Endothelial cell of umbilical vein (primary cell): Measurements from ENCODE around the gene RABGGTB. TPM values are rescaled to one million over a fixed set of nuclear protein-coding genes. Genes with fewer than 3 reads are reported as not detected.
"Not testable (repeated sequence)": the region's sequence is repeated elsewhere in the genome, so short reads cannot be mapped to it uniquely, and the experiment has no call there.

Experiments
- BruUV-seq: library from RNA; stranded (reverse); fragments of 400-500 nt; replicated peaks from 2 replicates; lab custom pipeline; 2021; lab: Mats Ljungman, UMichigan
- CTCF ChIA-PET: fragments of 300-600, 350-600 bp; sonication (Branson Sonifier 250); formaldehyde crosslinking; loops from one replicate; lab custom pipeline; 2021; ENCODE audit warnings: antibody characterized with exemption, inconsistent platforms; lab: Charles Lee
- POLR2A ChIA-PET: fragments of 300-600, 350-600 bp; sonication (Branson Sonifier 250); formaldehyde crosslinking; loops from one replicate; lab custom pipeline; 2021; ENCODE audit warnings: antibody characterized with exemption, inconsistent platforms; lab: Charles Lee
- DNase-seq: peaks from one replicate; pipeline ENCODE4 v3.0.0-alpha.2; 2011; ENCODE audit warnings: low read depth, low spot score
- FAIRE-seq: peaks from 2 replicates; lab custom pipeline; 2011; peaks lifted over from hg19 to GRCh38; lab: Jason Lieb, UNC
- H2AFZ ChIP-seq: 2 replicates; pipeline ENCODE4 v1.6.0; 2012; ENCODE audit warnings: low read depth, low read length, control low read depth, inconsistent platforms
- H3K27ac ChIP-seq: 2 replicates; pipeline ENCODE4 v1.5.1; 2011; ENCODE audit warnings: low read depth, mild to moderate bottlenecking, control low read depth, low read length, moderate library complexity; ENCODE audit not compliant: insufficient read depth
- H3K27me3 ChIP-seq, 2 experiments: 2 replicates each; pipeline versions ENCODE4 v1.6.0 to v1.6.1; 2011; ENCODE audit warnings: low read length in 2 of 2, mixed read lengths in 1 of 2; ENCODE audit not compliant: control insufficient read depth in 2 of 2, insufficient read depth in 2 of 2
- H3K36me3 ChIP-seq, 2 experiments: 2 replicates in 1 of 2; 3 replicates in 1 of 2; pipeline ENCODE4 v1.5.1; 2011; ENCODE audit warnings: low read length in 2 of 2, mild to moderate bottlenecking in 1 of 2, moderate library complexity in 1 of 2; ENCODE audit not compliant: control insufficient read depth in 2 of 2, insufficient read depth in 2 of 2; ENCODE audit errors: extremely low read depth in 1 of 2
- H3K4me1 ChIP-seq: 3 replicates; pipeline ENCODE4 v1.5.1; 2011; ENCODE audit warnings: mild to moderate bottlenecking, low read length; ENCODE audit not compliant: control insufficient read depth, insufficient read depth; ENCODE audit errors: extremely low read depth
- H3K4me2 ChIP-seq: 2 replicates; pipeline ENCODE4 v1.6.1; 2011; ENCODE audit warnings: low read length, control low read depth, mixed read lengths; ENCODE audit not compliant: insufficient read depth
- H3K4me3 ChIP-seq, 3 experiments: fragments of 200-600 bp in 1 of 3; sonication (generic), shearing (Covaris generic) in 1 of 3; replicated peaks in 1 of 3; 2 replicates each; pipeline ENCODE4 v1.5.1; 2011 to 2016; ENCODE audit warnings: control low read depth in 3 of 3, low read length in 3 of 3, mild to moderate bottlenecking in 2 of 3, inconsistent platforms in 1 of 3, low read depth in 1 of 3, moderate library complexity in 1 of 3; ENCODE audit not compliant: insufficient read depth in 1 of 3
- H3K79me2 ChIP-seq: 2 replicates; pipeline ENCODE4 v1.6.0; 2012; ENCODE audit warnings: low read length, inconsistent platforms; ENCODE audit not compliant: control insufficient read depth, insufficient read depth
- H3K9ac ChIP-seq: replicated peaks from 2 replicates; pipeline ENCODE3; 2011; ENCODE audit warnings: low read length, control low read depth; ENCODE audit not compliant: insufficient read depth; ENCODE audit errors: extremely low read depth
- H3K9me1 ChIP-seq: replicated peaks from 3 replicates; pipeline ENCODE4 v1.6.0; 2011; ENCODE audit warnings: mild to moderate bottlenecking, low read length; ENCODE audit not compliant: control insufficient read depth, insufficient read depth; ENCODE audit errors: extremely low read depth
- H3K9me3 ChIP-seq: replicated peaks from 2 replicates; pipeline ENCODE4 v1.5.1; 2012; ENCODE audit warnings: low read length, inconsistent platforms; ENCODE audit not compliant: control insufficient read depth, insufficient read depth
- H4K20me1 ChIP-seq: replicated peaks from 2 replicates; pipeline ENCODE3; 2011; ENCODE audit warnings: mild to moderate bottlenecking, low read length; ENCODE audit not compliant: control insufficient read depth, insufficient read depth; ENCODE audit errors: extremely low read depth
- EZH2 ChIP-seq: IDR thresholded peaks from 2 replicates; pipeline ENCODE4 v1.6.1; 2012; ENCODE audit warnings: borderline replicate concordance, low read depth, mild to moderate bottlenecking, moderate library complexity, low read length, inconsistent platforms; ENCODE audit not compliant: severe bottlenecking
- GATA2 ChIP-seq: IDR thresholded peaks from 2 replicates; pipeline ENCODE4 v1.7.0; 2011; ENCODE audit warnings: low read depth, mild to moderate bottlenecking, moderate library complexity, mixed read lengths, low read length; ENCODE audit not compliant: insufficient read length, insufficient read depth
- MAX ChIP-seq: IDR thresholded peaks from 2 replicates; pipeline ENCODE4 v1.6.1; 2011; ENCODE audit not compliant: insufficient read depth, insufficient read length
- POLR2A ChIP-seq: IDR thresholded peaks from 2 replicates; pipeline ENCODE4 v1.6.1; 2012; ENCODE audit warnings: low read depth, mild to moderate bottlenecking, control low read depth, low read length
- dilution Hi-C: fragments of 300-500 bp; cut with MboI; formaldehyde crosslinking; loops from one replicate; pipeline ENCODE4 v1.15.0; 2019; ENCODE audit warnings: low sequenced_read_pairs; ENCODE audit not compliant: extremely low pct_ligation_motif_present
- intact Hi-C: fragments of 100-400 bp; cut with micrococcal nuclease; formaldehyde crosslinking; loops from one replicate; pipeline ENCODE4 v1.10.0; 2022
- polyA plus RNA-seq, 4 experiments: library from polyadenylated mRNA; depleted of rRNA in 3 of 4; stranded (reverse) in 3 of 4; unstranded in 1 of 4; fragments of >200 nt; gene quantifications; 2 replicates each; pipeline versions ENCODE4 v1.2.1 to v1.2.3, GENCODE V29; 2011 to 2012; ENCODE audit warnings: missing spikeins in 1 of 4
- total RNA-seq: library from RNA; stranded (reverse); gene quantifications from 2 replicates; pipeline ENCODE4 v1.2.3, GENCODE V29; 2021
- TF ChIP-seq, protein P1 (sequence below), 2 donors: IDR thresholded peaks; 1 replicate in 1 of 2; 2 replicates in 1 of 2; pipeline ENCODE4 v1.5.1; 2011; ENCODE audit warnings: low read length in 2 of 2, mild to moderate bottlenecking in 2 of 2, moderate library complexity in 2 of 2, control low read depth in 1 of 2, inconsistent platforms in 1 of 2, low read depth in 1 of 2; ENCODE audit not compliant: insufficient read depth in 1 of 2; ENCODE audit errors: extremely low read depth in 1 of 2

The RABGGTB gene
- total and polyA plus RNA-seq, 2 donors (not counting 3 experiments of a cell fraction or from before 2014, with no cell fraction given) = 78.2 to 114 TPM

- TF ChIP-seq, protein P1, sequence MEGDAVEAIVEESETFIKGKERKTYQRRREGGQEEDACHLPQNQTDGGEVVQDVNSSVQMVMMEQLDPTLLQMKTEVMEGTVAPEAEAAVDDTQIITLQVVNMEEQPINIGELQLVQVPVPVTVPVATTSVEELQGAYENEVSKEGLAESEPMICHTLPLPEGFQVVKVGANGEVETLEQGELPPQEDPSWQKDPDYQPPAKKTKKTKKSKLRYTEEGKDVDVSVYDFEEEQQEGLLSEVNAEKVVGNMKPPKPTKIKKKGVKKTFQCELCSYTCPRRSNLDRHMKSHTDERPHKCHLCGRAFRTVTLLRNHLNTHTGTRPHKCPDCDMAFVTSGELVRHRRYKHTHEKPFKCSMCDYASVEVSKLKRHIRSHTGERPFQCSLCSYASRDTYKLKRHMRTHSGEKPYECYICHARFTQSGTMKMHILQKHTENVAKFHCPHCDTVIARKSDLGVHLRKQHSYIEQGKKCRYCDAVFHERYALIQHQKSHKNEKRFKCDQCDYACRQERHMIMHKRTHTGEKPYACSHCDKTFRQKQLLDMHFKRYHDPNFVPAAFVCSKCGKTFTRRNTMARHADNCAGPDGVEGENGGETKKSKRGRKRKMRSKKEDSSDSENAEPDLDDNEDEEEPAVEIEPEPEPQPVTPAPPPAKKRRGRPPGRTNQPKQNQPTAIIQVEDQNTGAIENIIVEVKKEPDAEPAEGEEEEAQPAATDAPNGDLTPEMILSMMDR (IDR thresholded peaks at IDR 0.05; ENCODE audit: extremely low read depth in 1 of 2, insufficient read depth in 1 of 2, low read depth in 1 of 2, low read length in 2 of 2) = no peak
- no peak for TF ChIP-seq EZH2
- no peak for TF ChIP-seq GATA2
- no peak for TF ChIP-seq POLR2A
- TF ChIP-seq MAX = no peak
- no peak overlapping the region for H3K4me2 ChIP-seq
- no peaks in the 10 kb centered on the region for H3K9me1 ChIP-seq
- no peaks in the 10 kb centered on the region for H3K36me3 ChIP-seq
- no peaks in the 10 kb centered on the region for H3K9me3 ChIP-seq
- intact Hi-C loops (no loop called here), dilution Hi-C loops (no loop called here)
- CTCF ChIA-PET = no interaction called here
- H3K79me2 ChIP-seq = no peaks in the 10 kb centered on the region
- no peak overlapping the region for H3K9ac ChIP-seq
- no TSS peak for BruUV-seq
- no peak overlapping the region for H3K4me3 ChIP-seq
- POLR2A ChIA-PET = no interaction called here
- no peak for DNase-seq
- H3K27me3 ChIP-seq = no peaks in the 10 kb centered on the region
- peaks cover 9% of the 10 kb centered on the region for H3K4me1 ChIP-seq
- H4K20me1 ChIP-seq = no peaks in the 10 kb centered on the region
- no peak for FAIRE-seq
- H3K27ac ChIP-seq = no peak overlapping the region
- no peak overlapping the region for H2AFZ ChIP-seq
These were observed 22.9 kb downstream of the RABGGTB start for GRCh38 chr1:75808921-75809320.

- intact Hi-C loops, H3K27ac ChIP-seq, POLR2A ChIA-PET, H3K9me3 ChIP-seq, H3K79me2 ChIP-seq, BruUV-seq, H3K9ac ChIP-seq, H4K20me1 ChIP-seq, H3K9me1 ChIP-seq, H3K4me2 ChIP-seq, dilution Hi-C loops, FAIRE-seq, H3K4me3 ChIP-seq, H3K36me3 ChIP-seq, H2AFZ ChIP-seq, DNase-seq, H3K4me1 ChIP-seq, H3K27me3 ChIP-seq: not testable (repeated sequence)
- CTCF ChIA-PET = interaction anchor here (0.7 kb wide), 1 partner anchor 8 kb away, joined by 3 read pairs; no protein-coding TSS in a partner anchor
These were observed 24.1 kb downstream of the RABGGTB start for GRCh38 chr1:75810113-75810512.
